ENCODE measurements around the gene MCTP2.

MCTP2 gene

DNA sequence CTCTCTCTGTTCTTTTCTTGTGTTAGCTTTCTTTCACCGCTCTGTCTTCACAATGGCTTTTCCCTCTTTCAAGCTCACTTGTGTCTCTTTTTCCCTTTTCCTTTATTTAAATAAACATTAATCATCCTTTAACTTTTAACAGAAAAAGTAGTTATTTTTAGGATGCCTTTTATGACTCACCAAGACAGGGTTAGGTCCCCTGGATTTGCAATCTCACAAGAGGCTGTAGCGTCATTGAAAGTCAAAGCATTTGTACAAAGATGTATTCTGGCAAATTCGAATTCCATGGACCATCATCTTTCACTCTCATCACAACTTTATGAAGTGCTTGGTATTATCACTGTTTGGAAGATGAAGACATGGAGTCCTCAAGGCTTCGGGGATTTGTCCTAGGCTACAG is 34.8 kb upstream of the MCTP2 start:
- no peak overlapping the region for H3K4me3 ChIP-seq (replicated peaks; ENCODE audit: low read depth, low read length)
- H3K36me3 ChIP-seq (ENCODE audit: control insufficient read depth, insufficient read depth, low read length), result no peaks in the 10 kb centered on the region
- H3K27me3 ChIP-seq (replicated peaks; ENCODE audit: control insufficient read depth, insufficient read depth, low read length), result no peaks in the 10 kb centered on the region
- TF ChIP-seq CTCF (IDR thresholded peaks at IDR 0.05; ENCODE audit: insufficient read depth, low read length, poor library complexity, severe bottlenecking), result no peak
- DNase-seq (ENCODE audit: extremely low read depth, insufficient read length), result no peak

DNA sequence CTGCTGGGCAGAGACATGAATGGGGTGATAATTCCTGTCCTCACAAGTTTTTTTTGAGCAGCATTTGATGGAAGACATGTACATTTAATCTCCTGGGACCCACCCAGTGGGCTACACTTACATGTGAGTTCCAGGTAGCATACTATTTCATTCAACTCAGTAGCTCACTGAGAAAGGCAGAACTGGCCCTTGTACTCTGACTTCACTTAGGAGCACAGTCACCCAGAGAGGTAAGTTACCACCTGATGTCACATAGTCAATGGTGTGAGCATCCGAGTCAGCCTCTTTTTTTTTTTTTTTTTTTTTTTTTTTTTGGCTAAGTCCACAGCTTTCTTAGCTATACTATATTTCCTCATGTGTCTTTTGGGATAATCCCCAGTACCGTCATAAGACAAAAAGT is 32.7 kb upstream of the MCTP2 start:
- TF ChIP-seq CTCF (IDR thresholded peaks at IDR 0.05; ENCODE audit: insufficient read depth, low read length, poor library complexity, severe bottlenecking), result no peak
- Histone ChIP-seq H3K4me3 (replicated peaks; ENCODE audit: low read depth, low read length) (no peak overlapping the region), H3K27me3 (replicated peaks; ENCODE audit: control insufficient read depth, insufficient read depth, low read length) (no peaks in the 10 kb centered on the region), H3K36me3 (ENCODE audit: control insufficient read depth, insufficient read depth, low read length) (no peaks in the 10 kb centered on the region)
- DNase-seq (ENCODE audit: extremely low read depth, insufficient read length), result no peak

GRCh38 chr15:94199725-94200124 is 31.6 kb upstream of the MCTP2 start:
- H3K27me3 ChIP-seq (replicated peaks; ENCODE audit: control insufficient read depth, insufficient read depth, low read length), result no peaks in the 10 kb centered on the region
- no peak for TF ChIP-seq CTCF (IDR thresholded peaks at IDR 0.05; ENCODE audit: insufficient read depth, low read length, poor library complexity, severe bottlenecking)
- no peaks in the 10 kb centered on the region for H3K36me3 ChIP-seq (ENCODE audit: control insufficient read depth, insufficient read depth, low read length)
- H3K4me3 ChIP-seq (replicated peaks; ENCODE audit: low read depth, low read length), result no peak overlapping the region
- no peak for DNase-seq (ENCODE audit: extremely low read depth, insufficient read length)

- H3K4me3 ChIP-seq (replicated peaks; ENCODE audit: low read depth, low read length), result no peak overlapping the region
- DNase-seq (ENCODE audit: extremely low read depth, insufficient read length), result no peak
Observed at GRCh38 chr15:94203306-94203705, 28.1 kb upstream of the MCTP2 start.

DNA sequence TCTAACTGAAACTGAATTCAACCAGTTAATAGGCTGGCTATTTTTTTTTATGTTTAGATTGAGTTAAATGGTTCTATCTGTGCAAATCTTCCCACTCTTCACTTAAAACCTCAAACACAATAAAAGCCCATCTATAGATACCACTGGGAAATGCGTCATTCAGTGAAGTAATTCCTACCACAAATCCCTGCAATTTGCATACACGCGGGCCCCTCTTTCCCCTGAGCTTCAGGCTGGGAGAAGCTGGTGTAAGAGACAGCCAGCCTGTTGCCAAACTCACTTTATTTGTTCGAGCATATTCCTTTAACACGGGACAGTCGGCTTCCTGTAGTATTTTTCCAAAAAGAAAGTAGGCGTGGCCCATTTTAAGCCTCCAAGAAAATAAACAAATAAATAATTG is 26.0 kb upstream of the MCTP2 start:
- H3K27me3 ChIP-seq (replicated peaks; ENCODE audit: control insufficient read depth, insufficient read depth, low read length), result no peaks in the 10 kb centered on the region
- H3K36me3 ChIP-seq (ENCODE audit: control insufficient read depth, insufficient read depth, low read length), result no peaks in the 10 kb centered on the region
- no peak overlapping the region for H3K4me3 ChIP-seq (replicated peaks; ENCODE audit: low read depth, low read length)
- DNase-seq (ENCODE audit: extremely low read depth, insufficient read length), result no peak
- TF ChIP-seq CTCF (IDR thresholded peaks at IDR 0.05; ENCODE audit: insufficient read depth, low read length, poor library complexity, severe bottlenecking), result no peak

More at GRCh38 chr15:94203306-94203705, 28.1 kb upstream of the MCTP2 start:
- TF ChIP-seq CTCF (IDR thresholded peaks at IDR 0.05; ENCODE audit: insufficient read depth, low read length, poor library complexity, severe bottlenecking), result no peak
- no peaks in the 10 kb centered on the region for H3K27me3 ChIP-seq (replicated peaks; ENCODE audit: control insufficient read depth, insufficient read depth, low read length)
- no peaks in the 10 kb centered on the region for H3K36me3 ChIP-seq (ENCODE audit: control insufficient read depth, insufficient read depth, low read length)

DNA sequence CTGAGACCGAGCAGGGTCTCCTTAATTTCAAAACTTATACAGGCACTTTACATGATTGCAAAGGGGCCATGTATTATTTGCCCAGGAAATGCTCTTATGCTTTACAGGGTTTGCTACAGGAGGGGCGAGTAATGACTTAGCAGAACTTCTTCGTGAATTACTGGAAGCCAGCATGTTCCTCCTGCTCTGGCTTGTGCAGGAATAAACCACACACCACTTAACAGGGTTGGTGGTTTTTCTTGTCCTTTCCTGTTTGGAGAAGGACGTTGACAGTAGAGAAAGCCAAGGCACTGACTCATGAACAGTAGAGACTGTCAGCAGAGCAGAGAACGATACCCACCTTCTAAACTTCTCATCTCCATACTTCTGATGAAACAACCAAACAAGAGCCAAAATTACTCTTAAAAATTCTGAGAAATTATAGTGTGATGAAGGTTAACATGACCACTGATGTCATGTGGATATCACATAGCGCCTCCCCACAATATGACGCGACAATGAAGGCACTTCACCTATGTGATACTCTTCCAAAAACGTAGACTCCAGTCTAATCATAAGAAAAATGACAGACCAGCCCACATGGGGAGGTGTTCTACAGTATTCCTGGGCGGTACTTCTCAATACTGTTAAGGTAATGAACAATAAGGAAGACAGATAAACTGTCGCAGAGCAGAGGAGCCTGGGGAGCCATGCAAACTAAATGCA is 24.7 kb upstream of the MCTP2 start:
- Histone ChIP-seq H3K4me3 (replicated peaks; ENCODE audit: low read depth, low read length) (no peak overlapping the region), H3K27me3 (replicated peaks; ENCODE audit: control insufficient read depth, insufficient read depth, low read length) (no peaks in the 10 kb centered on the region), H3K36me3 (ENCODE audit: control insufficient read depth, insufficient read depth, low read length) (no peaks in the 10 kb centered on the region)
- no peak for TF ChIP-seq CTCF (IDR thresholded peaks at IDR 0.05; ENCODE audit: insufficient read depth, low read length, poor library complexity, severe bottlenecking)
- no peak for DNase-seq (ENCODE audit: extremely low read depth, insufficient read length)
